Parathyroid adenoma (tissue), 2 donors: Measurements from ENCODE around the gene ABLIM2.

Experiments
- H2AFZ ChIP-seq: fragments of 300-600 bp; sonication (generic); one replicate; pipeline ENCODE4 v1.7.0; 2017; ENCODE audit warnings: antibody characterized with exemption, mild to moderate bottlenecking
- H3K27ac ChIP-seq: fragments of 300-600 bp; sonication (generic); one replicate; pipeline ENCODE4 v1.7.0; 2017
- H3K27me3 ChIP-seq: fragments of 300-600 bp; sonication (generic); one replicate; pipeline ENCODE4 v1.7.0; 2017; ENCODE audit warnings: low read length; ENCODE audit not compliant: control insufficient read depth, insufficient read depth
- H3K36me3 ChIP-seq: fragments of 300-600 bp; sonication (generic); one replicate; pipeline ENCODE4 v1.7.0; 2017; ENCODE audit warnings: low read length; ENCODE audit not compliant: control insufficient read depth, insufficient read depth
- H3K4me1 ChIP-seq: fragments of 300-600 bp; sonication (generic); one replicate; pipeline ENCODE4 v1.7.0; 2017; ENCODE audit warnings: control low read depth
- H3K4me2 ChIP-seq: fragments of 300-600 bp; sonication (generic); one replicate; pipeline ENCODE4 v1.7.0; 2017; ENCODE audit warnings: low read length
- H3K4me3 ChIP-seq: fragments of 300-600 bp; sonication (generic); one replicate; pipeline ENCODE4 v1.7.0; 2017; ENCODE audit warnings: low read depth, low read length
- H3K79me2 ChIP-seq: fragments of 300-600 bp; sonication (generic); one replicate; pipeline ENCODE4 v1.7.0; 2017; ENCODE audit warnings: control low read depth
- H3K9ac ChIP-seq: fragments of 300-600 bp; sonication (generic); one replicate; pipeline ENCODE4 v1.7.0; 2017; ENCODE audit warnings: mild to moderate bottlenecking
- H3K9me3 ChIP-seq: fragments of 300-600 bp; sonication (generic); one replicate; pipeline ENCODE4 v1.7.0; 2017; ENCODE audit warnings: low read length; ENCODE audit not compliant: control insufficient read depth
- TF ChIP-seq, protein P1 (sequence below): fragments of 300-600 bp; sonication (generic); IDR thresholded peaks from one replicate; pipeline ENCODE4 v1.7.0; 2017; ENCODE audit warnings: antibody characterized with exemption, mild to moderate bottlenecking
- donor health status: primary hyperparathyroidism.

The ABLIM2 gene

DNA sequence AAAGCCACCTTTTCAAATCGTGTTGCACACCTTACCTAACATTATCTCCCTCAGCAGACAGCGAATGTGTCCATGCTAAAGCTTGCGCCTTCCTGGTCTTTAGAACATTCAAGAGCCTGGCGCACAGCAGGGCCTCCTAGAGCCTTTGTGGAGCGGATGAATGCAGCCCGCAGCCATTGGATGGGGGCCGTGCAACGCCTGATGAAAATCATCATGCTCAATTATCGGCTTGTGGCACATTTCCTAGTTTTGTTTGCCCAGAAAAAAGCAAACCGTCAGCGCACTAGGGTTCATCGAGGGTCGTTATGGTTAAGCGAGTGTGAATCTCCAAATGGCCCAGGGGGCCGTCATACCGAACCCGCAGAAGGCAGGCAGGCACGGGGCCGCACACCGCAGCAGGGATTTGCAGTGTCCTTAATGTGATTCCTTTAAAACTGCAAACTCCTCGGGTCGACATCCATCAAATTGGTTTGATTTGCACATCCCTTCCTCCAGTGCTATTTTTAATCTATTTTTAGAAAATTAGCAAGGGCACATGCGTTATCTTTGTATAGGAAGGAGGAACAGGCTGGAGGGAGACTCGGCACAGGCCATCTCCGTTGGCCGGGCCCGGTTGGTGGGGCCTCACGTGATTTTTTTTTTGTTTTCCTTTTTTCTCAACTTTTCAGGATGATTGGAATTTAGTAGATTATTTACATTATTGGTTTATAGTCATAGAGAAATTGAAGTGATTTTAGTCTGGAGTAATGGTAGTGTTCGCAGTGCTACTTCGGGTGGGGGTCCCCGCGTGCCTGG lies 53.1 kb downstream of the ABLIM2 start:
- TF ChIP-seq, protein P1, sequence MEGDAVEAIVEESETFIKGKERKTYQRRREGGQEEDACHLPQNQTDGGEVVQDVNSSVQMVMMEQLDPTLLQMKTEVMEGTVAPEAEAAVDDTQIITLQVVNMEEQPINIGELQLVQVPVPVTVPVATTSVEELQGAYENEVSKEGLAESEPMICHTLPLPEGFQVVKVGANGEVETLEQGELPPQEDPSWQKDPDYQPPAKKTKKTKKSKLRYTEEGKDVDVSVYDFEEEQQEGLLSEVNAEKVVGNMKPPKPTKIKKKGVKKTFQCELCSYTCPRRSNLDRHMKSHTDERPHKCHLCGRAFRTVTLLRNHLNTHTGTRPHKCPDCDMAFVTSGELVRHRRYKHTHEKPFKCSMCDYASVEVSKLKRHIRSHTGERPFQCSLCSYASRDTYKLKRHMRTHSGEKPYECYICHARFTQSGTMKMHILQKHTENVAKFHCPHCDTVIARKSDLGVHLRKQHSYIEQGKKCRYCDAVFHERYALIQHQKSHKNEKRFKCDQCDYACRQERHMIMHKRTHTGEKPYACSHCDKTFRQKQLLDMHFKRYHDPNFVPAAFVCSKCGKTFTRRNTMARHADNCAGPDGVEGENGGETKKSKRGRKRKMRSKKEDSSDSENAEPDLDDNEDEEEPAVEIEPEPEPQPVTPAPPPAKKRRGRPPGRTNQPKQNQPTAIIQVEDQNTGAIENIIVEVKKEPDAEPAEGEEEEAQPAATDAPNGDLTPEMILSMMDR = no peak
- Histone ChIP-seq H3K36me3 (no peaks in the 10 kb centered on the region), H2AFZ (no peak overlapping the region), H3K27ac (no peak overlapping the region), H3K4me2 (no peak overlapping the region), H3K9me3 (no peaks in the 10 kb centered on the region), H3K27me3 (no peaks in the 10 kb centered on the region), H3K79me2 (no peaks in the 10 kb centered on the region), H3K9ac (no peak overlapping the region), H3K4me3 (no peak overlapping the region), H3K4me1 (no peaks in the 10 kb centered on the region)

DNA sequence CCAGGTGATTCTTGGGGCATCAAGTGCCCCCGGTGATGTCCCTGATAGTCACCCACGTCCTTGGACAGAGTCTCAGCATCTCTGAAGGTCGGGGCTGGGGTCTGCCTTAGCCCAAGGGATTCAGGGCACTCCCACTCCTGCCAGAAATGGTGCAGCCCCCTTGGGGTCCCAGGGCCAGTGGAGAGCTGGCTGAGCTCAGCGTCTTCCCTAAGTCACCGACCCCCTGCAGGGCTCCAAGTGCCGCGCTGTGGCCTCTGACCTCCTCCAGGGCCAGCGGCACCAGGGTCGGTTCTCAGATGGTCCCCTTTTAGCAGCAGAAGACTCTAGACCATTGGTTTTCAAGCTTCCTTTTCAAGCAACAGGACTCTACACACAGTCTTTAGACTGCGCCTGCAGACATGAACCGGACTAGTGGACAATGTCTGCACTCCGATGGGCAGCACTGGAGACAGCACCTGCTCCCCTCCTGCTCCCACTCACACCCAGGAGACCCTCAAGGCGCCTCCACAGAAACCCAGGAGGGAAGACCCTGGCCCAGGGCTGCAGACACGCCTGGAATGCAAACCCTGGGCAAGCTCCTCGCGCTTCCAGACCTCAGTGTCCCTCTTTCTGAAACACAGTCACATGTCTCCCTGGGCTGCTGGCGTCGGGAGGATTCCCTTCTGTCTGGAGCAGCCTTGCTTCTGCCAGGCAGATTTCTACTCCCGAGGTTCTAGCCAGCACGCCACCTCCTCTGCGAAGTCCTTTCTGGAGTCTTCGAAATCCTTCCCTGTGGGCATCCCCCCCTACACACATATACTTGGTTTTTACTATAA lies 53.9 kb downstream of the ABLIM2 start:
- Histone ChIP-seq H2AFZ (no peak overlapping the region), H3K27ac (no peak overlapping the region), H3K4me2 (no peak overlapping the region), H3K9ac (no peak overlapping the region), H3K4me1 (no peaks in the 10 kb centered on the region), H3K36me3 (no peaks in the 10 kb centered on the region), H3K27me3 (no peaks in the 10 kb centered on the region), H3K79me2 (no peaks in the 10 kb centered on the region), H3K9me3 (no peaks in the 10 kb centered on the region), H3K4me3 (no peak overlapping the region)
- TF ChIP-seq, protein P1 = no peak

DNA sequence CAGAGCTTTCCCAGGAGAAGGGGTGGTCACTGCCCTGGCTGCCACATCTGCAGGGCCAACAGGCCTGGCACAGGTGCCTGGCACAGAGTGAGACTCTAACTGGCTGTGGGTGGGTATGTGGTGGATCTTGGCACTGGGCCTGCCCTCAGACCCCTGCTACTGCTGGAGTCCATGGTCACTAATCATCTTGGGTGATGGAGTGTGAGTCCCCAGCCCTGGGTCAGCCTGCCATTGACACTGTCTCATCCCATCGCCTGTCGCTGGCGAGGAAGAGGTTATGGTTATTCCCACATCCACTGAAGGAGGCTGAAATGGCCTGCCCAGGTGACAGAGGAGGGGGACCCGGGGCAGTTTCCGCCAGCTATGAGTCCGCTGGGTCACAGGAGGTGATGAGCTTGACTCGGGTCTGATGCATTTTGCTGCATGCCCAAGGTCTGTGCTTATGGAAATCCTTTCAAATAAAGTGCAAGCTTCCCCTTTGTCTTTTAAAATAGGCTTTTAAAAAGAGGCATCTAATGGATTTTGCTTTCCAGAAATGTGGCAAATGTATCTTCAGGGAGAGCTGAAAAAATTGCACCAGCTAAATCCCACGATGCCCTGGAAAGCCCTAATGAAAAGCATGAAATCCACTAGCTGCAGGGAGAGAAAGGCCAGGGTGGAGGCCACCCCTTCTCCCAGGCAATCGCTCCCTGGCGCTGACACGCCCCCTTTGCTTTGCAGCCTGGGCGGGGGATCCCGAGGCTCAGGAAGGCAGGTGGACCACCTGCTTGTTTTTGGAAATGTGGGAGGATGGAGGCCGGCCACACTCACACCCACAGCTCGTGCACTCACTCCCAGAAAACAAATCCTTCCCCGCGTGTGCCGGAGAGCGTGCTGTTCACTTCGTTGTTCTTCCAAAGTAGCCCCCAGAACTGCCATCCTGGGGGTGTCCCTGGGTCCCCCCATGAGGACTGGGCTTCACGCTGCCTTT lies 54.9 kb downstream of the ABLIM2 start:
- Histone ChIP-seq H3K27me3 (no peaks in the 10 kb centered on the region), H3K9me3 (no peaks in the 10 kb centered on the region), H2AFZ (no peak overlapping the region), H3K27ac (no peak overlapping the region), H3K79me2 (no peaks in the 10 kb centered on the region), H3K36me3 (no peaks in the 10 kb centered on the region), H3K4me3 (no peak overlapping the region), H3K4me1 (no peaks in the 10 kb centered on the region), H3K9ac (no peak overlapping the region), H3K4me2 (no peak overlapping the region)
- TF ChIP-seq, protein P1 = no peak

DNA sequence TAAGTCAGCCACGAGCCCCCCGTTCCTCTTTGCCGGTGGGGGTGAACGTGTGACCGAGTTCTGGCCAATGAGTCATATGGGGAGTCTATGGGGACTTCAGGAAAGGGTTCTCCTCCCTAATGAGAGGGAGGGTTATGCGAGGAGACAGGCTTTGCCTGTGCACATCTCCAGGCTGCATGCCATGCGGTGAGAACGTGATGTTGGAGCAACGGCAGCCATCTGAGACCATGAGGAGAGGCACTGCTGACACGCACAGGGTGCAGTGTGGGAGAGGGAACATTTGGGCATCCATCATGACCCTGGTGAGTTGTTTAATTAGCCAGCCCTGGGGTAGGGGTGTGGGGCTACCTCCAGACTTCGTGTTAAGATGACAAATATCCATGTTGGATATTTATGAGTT lies 55.8 kb downstream of the ABLIM2 start:
- Histone ChIP-seq H3K4me2 (no peak overlapping the region), H3K9ac (no peak overlapping the region), H3K4me3 (no peak overlapping the region), H3K79me2 (no peaks in the 10 kb centered on the region), H3K36me3 (no peaks in the 10 kb centered on the region), H3K9me3 (no peaks in the 10 kb centered on the region), H2AFZ (no peak overlapping the region), H3K4me1 (no peaks in the 10 kb centered on the region), H3K27me3 (no peaks in the 10 kb centered on the region), H3K27ac (no peak overlapping the region)
- TF ChIP-seq, protein P1 = no peak
